Kidney (tissue), 14 donors: Measurements from ENCODE around the gene WNT7B. TPM values are rescaled to one million over a fixed set of nuclear protein-coding genes. Genes with fewer than 3 reads are reported as not detected.

Experiments used
- DNase-seq, 5 donors: peaks; one replicate each; pipeline ENCODE4 v3.0.0-alpha.2; 2013 to 2020
- FAIRE-seq: peaks from 2 replicates; lab custom pipeline; 2012; peaks lifted over from hg19 to GRCh38; lab: Jason Lieb, UNC
- H3K27ac ChIP-seq, 2 donors: one replicate each; pipeline ENCODE4 v1.7.0; 2013; ENCODE audit warnings: low read depth in 2 of 2, low read length in 2 of 2, inconsistent platforms in 1 of 2
- H3K27me3 ChIP-seq: one replicate; pipeline ENCODE4 v1.7.1; 2013; ENCODE audit warnings: low read length, inconsistent platforms; ENCODE audit not compliant: control insufficient read depth, insufficient read depth
- H3K36me3 ChIP-seq, 3 donors: one replicate each; pipeline versions ENCODE4 v1.7.0 to v1.7.1; 2013; ENCODE audit warnings: low read length in 3 of 3, control low read depth in 1 of 3, inconsistent platforms in 1 of 3; ENCODE audit not compliant: insufficient read depth in 3 of 3, control insufficient read depth in 2 of 3
- H3K4me1 ChIP-seq, 3 donors: one replicate each; pipeline versions ENCODE4 v1.7.0 to v1.7.1; 2013; ENCODE audit warnings: low read length in 3 of 3, inconsistent platforms in 1 of 3, low read depth in 1 of 3; ENCODE audit not compliant: control insufficient read depth in 2 of 3, insufficient read depth in 2 of 3
- H3K4me3 ChIP-seq, 3 donors: one replicate each; pipeline versions ENCODE4 v1.7.0 to v1.8.1; 2013; ENCODE audit warnings: low read length in 3 of 3, control low read depth in 1 of 3, inconsistent platforms in 1 of 3
- H3K9ac ChIP-seq, 3 donors: one replicate each; pipeline versions ENCODE4 v1.7.0 to v1.7.1; 2013; ENCODE audit warnings: low read length in 3 of 3, control low read depth in 1 of 3, inconsistent platforms in 1 of 3
- H3K9me3 ChIP-seq, 3 donors: one replicate each; pipeline versions ENCODE4 v1.7.0 to v1.7.1; 2013; ENCODE audit warnings: low read length in 3 of 3, control low read depth in 1 of 3, inconsistent platforms in 1 of 3; ENCODE audit not compliant: control insufficient read depth in 2 of 3, insufficient read depth in 1 of 3
- intact Hi-C: fragments of 100-400 bp; cut with DNase I; formaldehyde crosslinking; loops from one replicate; pipeline ENCODE4 v1.11.1; 2022
- polyA plus RNA-seq: library from polyadenylated mRNA; stranded (reverse); fragments of 350-450 nt; fragmentation: Illumina TruSeq; extraction: RNeasy Lipid Tissue Mini Kit (QIAGEN cat#74804); gene quantifications from one replicate; pipeline ENCODE4 v1.2.3, GENCODE V29; 2014; ENCODE audit warnings: low read depth, low replicate concordance; ENCODE audit not compliant: insufficient read depth
- total RNA-seq: library from RNA; stranded (reverse); fragmentation: NEBNext Ultra II Directional; extraction: Animal tissue kit (Norgen Biotek cat#: 25700); gene quantifications from one replicate; pipeline ENCODE4 v1.2.1, GENCODE V29; 2021
- TF ChIP-seq, protein P1 (sequence below): IDR thresholded peaks from 3 replicates; pipeline ENCODE4 v1.5.1; 2012; ENCODE audit warnings: mild to moderate bottlenecking, moderate library complexity, borderline replicate concordance; ENCODE audit not compliant: insufficient read depth; ENCODE audit errors: extremely low read depth
- donor health status: control.
- donor health status: control.
- donor health status: control.
- donor health status: control.
- donor health status: control.
- donor health status: DM: yes; HTN: yes; CAD: no.
- donor health status: Normal renal cell carcinoma (clear cell type).

Gene WNT7B
- total and polyA plus RNA-seq, 2 donors from 2014 or later: 1.6 to 2.4 TPM

DNA sequence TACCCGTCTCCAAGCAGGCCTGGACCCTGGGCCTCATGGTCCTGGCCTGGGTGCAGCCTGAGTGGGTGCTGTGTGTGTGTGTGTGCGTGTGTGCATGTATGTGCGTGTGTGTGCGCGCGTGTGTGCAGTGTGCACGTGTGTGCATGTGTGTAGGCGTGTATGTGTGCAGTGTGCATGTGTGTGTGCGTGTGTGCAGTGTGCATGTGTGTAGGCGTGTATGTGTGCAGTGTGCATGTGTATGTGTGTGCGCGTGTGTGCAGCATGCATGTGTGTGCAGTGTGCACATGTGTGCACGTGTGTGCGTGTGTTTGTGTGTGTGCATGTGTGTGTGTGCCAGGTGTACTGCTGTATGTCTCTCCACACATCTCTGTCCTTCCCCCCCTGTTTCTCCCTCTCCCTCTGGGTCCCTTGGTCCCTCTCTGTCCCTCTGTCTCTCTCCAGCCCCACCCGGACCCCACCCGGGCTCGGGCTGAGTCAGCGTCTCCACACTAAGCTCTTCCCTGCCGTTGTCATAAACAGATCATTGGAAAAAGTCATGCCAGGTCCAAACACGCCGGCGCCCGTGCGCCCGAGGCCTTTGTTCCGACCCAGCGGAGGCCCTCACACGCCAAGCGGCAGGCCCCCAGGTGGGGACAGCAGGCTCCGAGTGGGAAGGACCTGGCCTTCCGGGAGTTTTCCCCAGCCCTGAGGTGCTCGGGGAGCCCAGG, 34.0 kb downstream of the WNT7B start:
- TF ChIP-seq, protein P1, sequence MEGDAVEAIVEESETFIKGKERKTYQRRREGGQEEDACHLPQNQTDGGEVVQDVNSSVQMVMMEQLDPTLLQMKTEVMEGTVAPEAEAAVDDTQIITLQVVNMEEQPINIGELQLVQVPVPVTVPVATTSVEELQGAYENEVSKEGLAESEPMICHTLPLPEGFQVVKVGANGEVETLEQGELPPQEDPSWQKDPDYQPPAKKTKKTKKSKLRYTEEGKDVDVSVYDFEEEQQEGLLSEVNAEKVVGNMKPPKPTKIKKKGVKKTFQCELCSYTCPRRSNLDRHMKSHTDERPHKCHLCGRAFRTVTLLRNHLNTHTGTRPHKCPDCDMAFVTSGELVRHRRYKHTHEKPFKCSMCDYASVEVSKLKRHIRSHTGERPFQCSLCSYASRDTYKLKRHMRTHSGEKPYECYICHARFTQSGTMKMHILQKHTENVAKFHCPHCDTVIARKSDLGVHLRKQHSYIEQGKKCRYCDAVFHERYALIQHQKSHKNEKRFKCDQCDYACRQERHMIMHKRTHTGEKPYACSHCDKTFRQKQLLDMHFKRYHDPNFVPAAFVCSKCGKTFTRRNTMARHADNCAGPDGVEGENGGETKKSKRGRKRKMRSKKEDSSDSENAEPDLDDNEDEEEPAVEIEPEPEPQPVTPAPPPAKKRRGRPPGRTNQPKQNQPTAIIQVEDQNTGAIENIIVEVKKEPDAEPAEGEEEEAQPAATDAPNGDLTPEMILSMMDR: no peak
- no peak overlapping the region for H3K27ac ChIP-seq
- no peaks in the 10 kb centered on the region for H3K4me1 ChIP-seq
- DNase-seq: no peak
- intact Hi-C loops: no loop called here
- H3K36me3 ChIP-seq: no peaks in the 10 kb centered on the region
- no peaks in the 10 kb centered on the region for H3K9me3 ChIP-seq
- no peak overlapping the region for H3K9ac ChIP-seq
- no peak overlapping the region for H3K4me3 ChIP-seq
- no peaks in the 10 kb centered on the region for H3K27me3 ChIP-seq
- no peak for FAIRE-seq

- Histone ChIP-seq H3K27ac (no peak overlapping the region), H3K4me1 (no peaks in the 10 kb centered on the region), H3K4me3 (no peak overlapping the region), H3K9me3 (no peaks in the 10 kb centered on the region), H3K27me3 (no peaks in the 10 kb centered on the region), H3K9ac (no peak overlapping the region), H3K36me3 (no peaks in the 10 kb centered on the region)
- TF ChIP-seq, protein P1: no peak
- FAIRE-seq (no peak), DNase-seq (no peak)
- intact Hi-C loops: no loop called here
Observed at GRCh38 chr22:45942344-45942743, 34.6 kb downstream of the WNT7B start.

GRCh38 chr22:45938913-45939312, 38.0 kb downstream of the WNT7B start:
- TF ChIP-seq, protein P1: no peak
- DNase-seq (no peak), FAIRE-seq (no peak)
- Histone ChIP-seq H3K27ac (no peak overlapping the region), H3K36me3 (no peaks in the 10 kb centered on the region), H3K9ac (no peak overlapping the region), H3K4me1 (peaks cover 0 to 4% (median 0%) of the 10 kb centered on the region in 3 donors), H3K27me3 (no peaks in the 10 kb centered on the region), H3K9me3 (no peaks in the 10 kb centered on the region), H3K4me3 (no peak overlapping the region)
- intact Hi-C loops: no loop called here
